Hematopoietic multipotent progenitor cell treated with erythropoietin and hydrocortisone succinate and interleukin-3 and kit ligand, for 17 days (in vitro differentiated cells): ENCODE data around the gene PASK.

Experiments
- DNase-seq: peaks from one replicate; pipeline ENCODE4 v3.0.0-alpha.2; 2015; ENCODE audit warnings: low spot score

The PASK gene

DNA sequence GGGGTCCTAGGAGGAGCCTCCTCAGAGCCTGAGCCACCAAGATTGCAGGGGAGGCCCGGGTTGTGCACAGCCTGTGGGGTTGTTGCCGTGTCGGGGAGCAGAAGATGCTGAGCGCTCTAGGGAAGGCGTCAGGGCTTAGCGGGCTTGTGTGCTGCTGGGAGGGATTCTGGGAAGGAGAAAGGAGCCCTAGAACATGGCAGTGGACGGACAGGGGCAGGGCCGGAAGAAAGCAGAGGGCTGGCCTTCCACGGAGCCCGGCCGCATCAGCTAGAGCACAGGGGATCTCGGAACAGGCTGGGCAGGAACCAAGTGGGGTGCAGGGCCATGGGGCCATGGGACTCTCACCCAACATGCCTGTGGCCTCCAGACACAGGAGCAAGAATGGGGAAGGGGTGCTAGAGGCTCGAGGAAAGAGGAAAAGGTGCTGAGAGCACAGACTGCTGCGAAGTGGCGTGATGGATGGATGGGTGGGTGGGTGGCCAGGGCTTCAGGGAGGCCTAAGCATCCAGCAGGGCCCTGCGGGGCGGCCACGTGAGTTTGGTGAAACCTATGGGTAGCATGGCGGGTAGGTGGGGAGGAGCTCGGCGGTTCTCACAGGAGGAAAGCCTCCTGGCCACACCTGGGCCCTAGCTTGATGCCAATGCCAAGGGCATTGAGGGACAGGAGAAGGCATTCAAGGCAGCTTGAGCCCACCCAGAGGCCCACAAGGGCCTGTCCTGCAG is 82.9 kb downstream of the PASK start:
- DNase-seq, result no peak

DNA sequence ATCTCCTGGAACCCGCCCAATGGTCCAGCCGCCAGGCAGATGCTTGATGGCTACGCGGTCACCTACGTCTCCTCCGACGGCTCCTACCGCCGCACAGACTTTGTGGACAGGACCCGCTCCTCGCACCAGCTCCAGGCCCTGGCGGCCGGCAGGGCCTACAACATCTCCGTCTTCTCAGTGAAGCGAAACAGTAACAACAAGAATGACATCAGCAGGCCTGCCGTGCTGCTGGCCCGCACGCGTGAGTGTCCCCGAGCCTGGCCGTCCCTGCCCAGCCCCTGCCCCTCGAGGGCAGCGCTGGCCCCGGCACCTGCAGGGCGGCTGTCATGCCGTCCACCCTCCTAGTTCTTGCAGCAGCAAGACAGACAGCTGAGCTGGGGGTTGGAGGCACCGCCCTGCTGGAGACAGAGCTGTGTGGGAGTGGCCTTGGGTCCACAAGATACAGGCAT is 83.9 kb downstream of the PASK start:
- no peak for DNase-seq

DNA sequence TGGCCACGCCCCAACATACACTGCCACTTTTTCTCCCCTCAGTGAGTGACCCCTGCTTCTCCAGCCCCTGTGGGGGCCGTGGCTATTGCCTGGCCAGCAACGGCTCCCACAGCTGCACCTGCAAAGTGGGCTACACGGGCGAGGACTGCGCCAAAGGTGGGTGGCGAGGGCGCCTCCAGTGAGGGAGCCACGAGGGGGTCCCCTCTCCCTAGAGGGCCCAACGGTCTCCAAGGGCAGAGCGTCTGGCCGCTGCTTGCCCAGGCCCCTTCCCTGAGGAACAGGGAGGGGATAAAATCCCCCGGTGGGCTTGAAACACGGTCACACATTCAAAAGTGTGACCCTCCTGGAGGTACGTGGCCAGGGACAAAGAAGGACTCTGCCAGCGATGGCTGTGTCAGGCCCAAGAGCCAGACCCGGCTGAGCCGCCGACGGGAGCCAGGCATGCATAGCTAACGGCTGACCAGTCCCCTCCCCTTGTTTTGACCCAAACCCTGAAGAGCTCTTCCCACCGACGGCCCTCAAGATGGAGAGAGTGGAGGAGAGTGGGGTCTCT is 84.4 kb downstream of the PASK start:
- no peak for DNase-seq

DNA sequence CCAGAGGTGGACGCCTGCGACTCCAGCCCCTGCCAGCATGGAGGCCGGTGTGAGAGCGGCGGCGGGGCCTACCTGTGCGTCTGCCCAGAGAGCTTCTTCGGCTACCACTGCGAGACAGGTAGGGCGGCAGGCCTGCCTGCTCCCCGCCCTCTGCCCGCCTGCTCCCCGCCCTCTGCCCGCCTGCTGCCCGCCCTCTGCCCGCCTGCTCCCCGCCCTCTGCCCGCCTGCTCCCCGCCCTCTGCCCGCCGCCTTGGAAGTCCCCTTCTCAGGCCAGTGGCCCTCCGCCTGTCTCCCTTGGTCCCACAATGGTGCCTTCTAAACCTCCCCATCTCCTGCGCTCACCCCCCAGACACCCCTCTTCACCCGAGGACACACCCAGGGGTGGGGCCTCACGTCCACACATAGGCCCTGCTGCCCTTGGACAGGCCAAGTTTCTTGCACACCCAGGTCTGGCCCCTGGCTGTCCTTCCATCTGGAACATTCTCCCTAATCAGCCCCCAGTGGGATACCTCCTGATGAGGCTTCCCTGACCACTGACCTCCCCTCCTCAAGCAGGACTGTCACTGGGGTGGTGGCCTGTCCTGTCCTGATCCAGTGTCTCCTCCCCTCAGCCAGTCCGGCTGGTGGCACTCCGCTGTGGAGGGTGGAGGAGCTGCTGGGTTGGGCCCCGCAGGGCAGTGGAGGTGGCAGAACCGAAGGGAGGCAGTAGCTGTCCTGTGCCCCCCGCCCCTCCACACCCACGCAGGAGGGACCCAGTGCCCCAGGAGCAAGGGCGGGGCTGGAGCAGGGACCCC is 85.1 kb downstream of the PASK start:
- DNase-seq, result peak; percentile 7

DNA sequence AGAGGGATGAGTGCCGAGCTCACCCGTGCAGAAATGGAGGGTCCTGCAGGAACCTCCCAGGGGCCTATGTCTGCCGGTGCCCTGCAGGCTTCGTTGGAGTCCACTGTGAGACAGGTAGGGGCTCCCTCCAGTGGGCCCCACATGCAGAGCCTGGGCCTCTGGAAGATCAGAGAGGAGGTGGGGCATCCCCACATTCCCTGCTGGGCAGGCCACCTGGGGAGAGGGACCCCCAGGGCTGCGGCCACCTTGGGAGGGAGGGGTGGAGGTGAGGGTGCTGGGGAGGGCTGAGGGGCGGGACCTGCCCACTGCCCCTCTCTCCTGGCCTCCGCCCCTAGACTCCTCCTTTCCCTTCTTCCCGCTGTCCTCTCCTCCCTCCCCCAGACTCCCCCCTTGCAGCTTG is 85.7 kb downstream of the PASK start:
- no peak for DNase-seq

DNA sequence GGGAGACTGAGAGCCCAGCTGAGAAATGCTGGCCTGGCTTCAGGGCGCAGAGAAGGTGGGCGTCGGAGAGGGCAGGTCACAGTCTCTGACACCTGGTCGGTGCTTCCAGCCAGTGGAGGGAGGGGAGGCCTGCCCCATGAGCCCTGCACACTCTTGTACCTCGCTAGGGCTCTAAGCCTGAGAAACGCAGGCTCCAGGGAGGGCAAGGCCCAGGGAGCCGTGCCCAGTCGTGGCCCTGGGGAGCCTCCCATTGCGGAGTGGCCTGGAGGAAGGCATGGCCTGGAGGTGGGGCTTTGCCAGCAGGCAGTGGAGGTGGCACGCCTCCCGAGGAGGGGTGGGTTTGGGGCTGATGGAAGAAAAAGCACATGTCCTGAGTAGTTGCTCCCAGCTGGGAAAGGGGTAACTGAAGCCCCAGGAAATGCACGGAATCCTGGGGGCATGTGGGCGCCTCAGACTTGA is 86.2 kb downstream of the PASK start:
- no peak for DNase-seq

DNA sequence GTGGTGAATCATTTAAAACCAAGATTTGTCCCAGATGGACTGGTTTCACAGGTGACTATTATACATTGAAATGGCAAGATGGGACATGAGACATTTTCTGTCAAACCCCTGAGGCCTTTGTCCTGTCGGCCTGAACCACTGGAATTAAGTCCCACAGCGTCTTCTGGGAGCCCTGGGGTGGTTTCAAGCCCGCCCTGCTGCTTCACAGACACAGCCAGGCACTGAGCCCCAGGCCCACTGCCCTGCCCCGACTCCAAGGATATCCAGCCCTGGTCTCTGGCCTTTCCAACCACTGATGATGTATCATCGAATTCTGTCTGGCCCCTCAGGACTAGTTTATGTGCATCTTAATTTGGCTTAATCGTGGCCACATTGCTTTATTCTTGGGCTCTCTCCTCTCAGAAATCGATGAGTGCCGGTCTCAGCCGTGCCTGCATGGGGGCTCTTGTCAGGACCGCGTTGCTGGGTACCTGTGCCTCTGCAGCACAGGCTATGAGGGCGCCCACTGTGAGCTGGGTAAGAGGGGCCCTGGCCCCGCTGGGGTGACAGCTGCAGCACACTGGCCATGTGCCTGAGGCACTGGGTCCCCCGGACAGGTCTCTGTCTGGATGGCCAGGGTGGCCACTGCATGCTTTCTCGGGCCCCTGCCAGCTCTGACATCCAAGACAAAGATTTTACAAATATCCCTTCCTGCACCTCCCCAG is 86.7 kb downstream of the PASK start:
- DNase-seq, result no peak

DNA sequence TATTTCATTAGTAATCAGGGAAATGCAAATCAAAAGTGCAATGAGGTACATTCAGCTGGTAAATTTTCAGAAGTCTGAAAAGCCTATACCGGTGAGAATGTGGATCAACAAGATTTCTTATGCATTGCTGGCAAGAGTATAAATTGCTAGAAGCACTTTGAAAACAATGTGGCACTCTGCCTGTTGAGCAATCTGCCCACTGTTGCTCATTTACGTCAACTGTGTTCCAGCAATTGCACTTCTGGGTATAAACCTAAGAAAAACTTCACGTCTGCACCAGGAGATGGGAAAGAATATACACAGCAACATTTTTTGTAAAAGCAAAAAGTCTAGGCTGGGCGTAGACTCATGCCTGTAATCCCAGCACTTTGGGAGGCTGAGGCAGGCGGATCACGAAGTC is 88.0 kb downstream of the PASK start:
- DNase-seq, result no peak
